ENCODE measurements around the gene SLC5A9. TPM values are rescaled to one million over a fixed set of nuclear protein-coding genes. Genes with fewer than 3 reads are reported as not detected.
A peak's percentile ranks its signal among the peaks of the same experiment; 100 is the strongest.

SLC5A9 gene
- total and polyA plus RNA-seq, 2 of the 13 experiments (the other 11 are each of a cell fraction or from before 2014, with no cell fraction given): 42.0 to 65.0 TPM

GRCh38 chr1:48186306-48186839, 36.1 kb upstream of the SLC5A9 start:
- POLR2A ChIA-PET: no interaction called here
- in situ Hi-C loops (cut with HindIII; ENCODE audit: extremely low pct_ligation_motif_present, low pct_unique_long_range_greater_than_20kb): no loop called here
- ATAC-seq (no peak), DNase-seq (ENCODE audit: low spot score) (no peak), FAIRE-seq (no peak)
- no peak overlapping the region for H3K27ac ChIP-seq (ENCODE audit: extremely low read length, insufficient read depth, low read length)
- H3K9me3 ChIP-seq (ENCODE audit: low read length): peaks cover 39% of the 10 kb centered on the region
- no TSS peak for BruUV-seq (replicated peaks)
- no peaks in the 10 kb centered on the region; a peak in 1 of 5 replicates for H3K27me3 ChIP-seq (ENCODE audit: control insufficient read depth in 1 of 2, insufficient read depth in 2 of 2, low read length in 2 of 2)
- TF ChIP-seq ARHGAP35 (CRISPR knock-in tag; IDR thresholded peaks at IDR 0.05; ENCODE audit: borderline replicate concordance) (no peak), MNT (IDR thresholded peaks at IDR 0.05) (peak; percentile 11; the same call in 1 of the 2 replicates), ZSCAN31 (CRISPR knock-in tag; IDR thresholded peaks at IDR 0.05; ENCODE audit: low read depth) (no peak)
- CTCF ChIA-PET (ENCODE audit: low intra/inter-chr PET ratio, low total read pairs): no interaction called here
- no peaks in the 10 kb centered on the region for H3K36me3 ChIP-seq (replicated peaks in 1 of 2; ENCODE audit: control insufficient read depth in 1 of 2, insufficient read depth in 2 of 2, low read length in 2 of 2)
- no peaks in the 10 kb centered on the region for H3K79me2 ChIP-seq (ENCODE audit: insufficient read depth, low read length)
- no peak overlapping the region for H3K9ac ChIP-seq (ENCODE audit: insufficient read depth, low read depth, low read length)
- 16% methylated on average over 3 of the region's 3 CpGs for WGBS (ENCODE audit: low lambda C conversion rate)
- no peaks in the 10 kb centered on the region for H4K20me1 ChIP-seq (ENCODE audit: insufficient read depth, low read length)
- H2AFZ ChIP-seq (ENCODE audit: low read length): no peak overlapping the region
- intact Hi-C loops (cut with micrococcal nuclease; ENCODE audit: unreplicated experiment): no loop called here
- H3K4me1 ChIP-seq (ENCODE audit: insufficient read depth, low read length): no peaks in the 10 kb centered on the region
- H3K4me2 ChIP-seq (ENCODE audit: low read depth, low read length): no peak overlapping the region
- H3K4me3 ChIP-seq (replicated peaks in 1 of 3; ENCODE audit: insufficient read depth in 1 of 3, low read depth in 2 of 3, low read length in 3 of 3): no peak overlapping the region

- H3K27me3 ChIP-seq (ENCODE audit: control insufficient read depth in 1 of 2, insufficient read depth in 2 of 2, low read length in 2 of 2): no peaks in the 10 kb centered on the region; a peak in 1 of 5 replicates
- no peak overlapping the region for H3K9ac ChIP-seq (ENCODE audit: insufficient read depth, low read depth, low read length)
- H3K27ac ChIP-seq (ENCODE audit: extremely low read length, insufficient read depth, low read length): no peak overlapping the region
- no peak overlapping the region for H2AFZ ChIP-seq (ENCODE audit: low read length)
- TF ChIP-seq PRPF4 (IDR thresholded peaks at IDR 0.05; ENCODE audit: low read depth, low read length, poor library complexity, severe bottlenecking) (no peak), ZFAT (CRISPR knock-in tag; conservative IDR thresholded peaks at IDR 0.05) (no peak), ZNF557 (CRISPR knock-in tag; IDR thresholded peaks at IDR 0.05) (no peak), ZFP36 (IDR thresholded peaks at IDR 0.05; ENCODE audit: borderline replicate concordance, low read depth, low read length, partially characterized antibody) (peak; percentile 64), ZNF142 (CRISPR knock-in tag; IDR thresholded peaks at IDR 0.05) (no peak), ZNF580 (CRISPR knock-in tag; IDR thresholded peaks at IDR 0.05; ENCODE audit: borderline replicate concordance, low read depth) (no peak)
- no peaks in the 10 kb centered on the region for H3K36me3 ChIP-seq (replicated peaks in 1 of 2; ENCODE audit: control insufficient read depth in 1 of 2, insufficient read depth in 2 of 2, low read length in 2 of 2)
- CTCF ChIA-PET (ENCODE audit: low intra/inter-chr PET ratio, low total read pairs): no interaction called here
- in situ Hi-C loops (cut with HindIII; ENCODE audit: extremely low pct_ligation_motif_present, low pct_unique_long_range_greater_than_20kb): no loop called here
- peaks cover 39% of the 10 kb centered on the region for H3K9me3 ChIP-seq (ENCODE audit: low read length)
- no peak overlapping the region for H3K4me3 ChIP-seq (replicated peaks in 1 of 3; ENCODE audit: insufficient read depth in 1 of 3, low read depth in 2 of 3, low read length in 3 of 3)
- DNase-seq (ENCODE audit: low spot score) (no peak), ATAC-seq (no peak), FAIRE-seq (no peak)
- POLR2A ChIA-PET: no interaction called here
- no peaks in the 10 kb centered on the region for H3K4me1 ChIP-seq (ENCODE audit: insufficient read depth, low read length)
- no peaks in the 10 kb centered on the region for H3K79me2 ChIP-seq (ENCODE audit: insufficient read depth, low read length)
- no TSS peak for BruUV-seq (replicated peaks)
- no peaks in the 10 kb centered on the region for H4K20me1 ChIP-seq (ENCODE audit: insufficient read depth, low read length)
- no peak overlapping the region for H3K4me2 ChIP-seq (ENCODE audit: low read depth, low read length)
- intact Hi-C loops (cut with micrococcal nuclease; ENCODE audit: unreplicated experiment): no loop called here
Measured at GRCh38 chr1:48187969-48188563, 34.5 kb upstream of the SLC5A9 start.
